ENCODE data around the gene GRIA2.
"Not testable (repeated sequence)": the region's sequence is repeated elsewhere in the genome, so short reads cannot be mapped to it uniquely, and the experiment has no call there.

DNA sequence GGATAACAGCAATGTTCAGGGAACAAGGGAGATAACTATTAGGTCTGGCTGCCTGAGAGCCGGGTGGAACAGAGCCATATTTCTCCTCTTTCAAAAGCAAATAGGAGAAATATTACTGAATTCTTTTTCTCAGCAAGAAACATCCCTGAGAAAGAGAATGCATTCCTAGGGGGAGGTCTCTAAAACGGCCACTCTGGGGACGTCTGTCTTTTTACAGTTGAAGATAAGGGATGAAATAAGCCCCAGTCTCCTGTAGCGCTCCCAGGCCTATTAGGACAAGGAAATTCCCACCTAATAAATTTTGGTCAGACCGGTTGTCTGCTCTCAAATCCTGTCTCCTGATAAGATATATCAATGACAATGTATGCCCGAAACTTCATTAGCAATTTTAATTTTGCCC lies 37.6 kb downstream of the GRIA2 start:
- TF ChIP-seq, protein P1, sequence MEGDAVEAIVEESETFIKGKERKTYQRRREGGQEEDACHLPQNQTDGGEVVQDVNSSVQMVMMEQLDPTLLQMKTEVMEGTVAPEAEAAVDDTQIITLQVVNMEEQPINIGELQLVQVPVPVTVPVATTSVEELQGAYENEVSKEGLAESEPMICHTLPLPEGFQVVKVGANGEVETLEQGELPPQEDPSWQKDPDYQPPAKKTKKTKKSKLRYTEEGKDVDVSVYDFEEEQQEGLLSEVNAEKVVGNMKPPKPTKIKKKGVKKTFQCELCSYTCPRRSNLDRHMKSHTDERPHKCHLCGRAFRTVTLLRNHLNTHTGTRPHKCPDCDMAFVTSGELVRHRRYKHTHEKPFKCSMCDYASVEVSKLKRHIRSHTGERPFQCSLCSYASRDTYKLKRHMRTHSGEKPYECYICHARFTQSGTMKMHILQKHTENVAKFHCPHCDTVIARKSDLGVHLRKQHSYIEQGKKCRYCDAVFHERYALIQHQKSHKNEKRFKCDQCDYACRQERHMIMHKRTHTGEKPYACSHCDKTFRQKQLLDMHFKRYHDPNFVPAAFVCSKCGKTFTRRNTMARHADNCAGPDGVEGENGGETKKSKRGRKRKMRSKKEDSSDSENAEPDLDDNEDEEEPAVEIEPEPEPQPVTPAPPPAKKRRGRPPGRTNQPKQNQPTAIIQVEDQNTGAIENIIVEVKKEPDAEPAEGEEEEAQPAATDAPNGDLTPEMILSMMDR (conservative IDR thresholded peaks at IDR 0.05) = not testable (repeated sequence)
- TF ChIP-seq EZH2 (IDR thresholded peaks at IDR 0.05; ENCODE audit: low read depth) = not testable (repeated sequence)
